Left hindlimb (tissue), 1 donor: ENCODE results near the gene F11R.
"Not testable (repeated sequence)": the region's sequence is repeated elsewhere in the genome, so short reads cannot be mapped to it uniquely, and the experiment has no call there.

Experiments used
- DNase-seq: peaks from one replicate; pipeline ENCODE4 v3.0.0-alpha.2; 2018

Gene F11R

GRCh38 chr1:161009602-161010211 is 11.2 kb downstream of the F11R start:
- DNase-seq, result no peak

DNA sequence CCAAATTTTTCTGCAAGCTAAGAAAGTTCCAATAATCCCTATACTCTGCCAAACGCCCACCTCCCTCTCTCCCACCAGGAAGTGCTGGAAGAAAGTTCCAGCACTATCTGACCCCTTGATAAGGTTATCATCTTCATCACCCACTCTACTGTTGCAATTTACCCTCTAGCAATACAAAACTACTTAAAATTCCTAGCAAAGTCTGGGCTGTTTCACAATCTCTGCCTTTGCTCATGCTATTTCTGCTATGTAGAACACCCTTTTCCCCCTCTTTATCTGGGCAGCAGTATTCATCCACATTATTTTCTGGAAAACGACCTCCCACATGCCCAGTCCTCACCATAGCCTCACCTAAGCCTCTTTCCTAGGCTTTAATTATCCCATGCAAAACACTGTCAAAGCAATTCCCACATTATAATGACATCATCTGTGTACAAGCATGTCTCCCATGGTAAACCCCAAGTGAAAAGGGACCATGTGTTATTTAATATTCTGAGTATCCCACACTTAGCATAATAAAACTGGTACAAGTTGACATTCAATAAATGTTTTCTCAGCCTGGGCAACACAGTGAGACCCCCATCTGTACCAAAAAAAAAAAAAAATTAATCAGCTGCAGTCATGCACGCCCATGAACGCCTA is 12.0 kb downstream of the F11R start:
- no peak for DNase-seq

- DNase-seq, result no peak
Measured at GRCh38 chr1:161007369-161007768, 13.6 kb downstream of the F11R start.

GRCh38 chr1:161006563-161006962 is 14.4 kb downstream of the F11R start:
- no peak for DNase-seq

DNA sequence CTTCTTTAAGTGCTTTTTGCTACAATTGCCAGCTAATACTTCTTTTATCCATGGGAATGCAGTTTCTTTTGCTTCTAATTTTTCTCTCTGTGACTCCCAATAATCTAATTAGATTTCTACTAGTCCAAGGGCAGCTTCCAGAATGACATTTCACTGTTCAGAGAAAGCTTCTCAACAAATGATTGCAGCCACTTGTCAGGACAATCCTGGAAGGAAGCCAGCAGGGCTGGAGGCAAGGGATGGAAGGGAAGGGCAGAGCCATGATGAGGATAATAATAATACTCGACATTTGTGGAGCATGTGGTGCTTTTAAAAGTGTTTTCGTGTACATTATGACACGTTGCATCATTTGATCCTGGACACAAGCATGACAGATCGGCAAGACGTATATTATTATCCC is 19.4 kb downstream of the F11R start:
- DNase-seq, result no peak

- no peak for DNase-seq
Measured at GRCh38 chr1:161000736-161001480, 20.0 kb downstream of the F11R start.

- DNase-seq, result no peak
Measured at GRCh38 chr1:160999376-160999775, 21.6 kb downstream of the F11R start.

GRCh38 chr1:160997323-160998038 is 23.5 kb downstream of the F11R start:
- no peak for DNase-seq

- no peak for DNase-seq
Measured at GRCh38 chr1:160996178-160996577, 24.8 kb downstream of the F11R start.

- DNase-seq, result no peak
Measured at GRCh38 chr1:160993544-160994193, 27.3 kb downstream of the F11R start.

DNA sequence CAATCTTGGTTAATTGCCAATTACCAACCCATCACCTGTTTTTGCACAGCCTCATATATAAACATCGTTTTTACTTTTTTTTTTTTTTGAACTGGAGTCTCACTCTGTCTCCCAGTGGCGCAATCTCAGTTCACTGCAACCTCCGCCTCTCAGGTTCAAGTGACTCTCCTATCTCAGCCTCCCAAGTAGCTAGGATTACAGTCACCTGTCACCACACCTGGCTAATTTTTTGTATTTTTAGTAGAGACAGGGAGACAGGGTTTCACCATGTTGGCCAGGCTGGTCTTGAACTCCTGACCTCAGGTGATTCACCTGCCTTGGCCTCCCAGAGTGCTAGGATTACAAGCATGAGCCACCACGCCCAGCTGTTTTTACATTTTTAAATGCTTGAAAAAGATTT is 28.9 kb downstream of the F11R start:
- DNase-seq, result not testable (repeated sequence)

GRCh38 chr1:160987359-160988050 is 33.4 kb downstream of the F11R start:
- DNase-seq, result no peak

- no peak for DNase-seq
Measured at GRCh38 chr1:160985723-160986122, 35.2 kb downstream of the F11R start.

DNA sequence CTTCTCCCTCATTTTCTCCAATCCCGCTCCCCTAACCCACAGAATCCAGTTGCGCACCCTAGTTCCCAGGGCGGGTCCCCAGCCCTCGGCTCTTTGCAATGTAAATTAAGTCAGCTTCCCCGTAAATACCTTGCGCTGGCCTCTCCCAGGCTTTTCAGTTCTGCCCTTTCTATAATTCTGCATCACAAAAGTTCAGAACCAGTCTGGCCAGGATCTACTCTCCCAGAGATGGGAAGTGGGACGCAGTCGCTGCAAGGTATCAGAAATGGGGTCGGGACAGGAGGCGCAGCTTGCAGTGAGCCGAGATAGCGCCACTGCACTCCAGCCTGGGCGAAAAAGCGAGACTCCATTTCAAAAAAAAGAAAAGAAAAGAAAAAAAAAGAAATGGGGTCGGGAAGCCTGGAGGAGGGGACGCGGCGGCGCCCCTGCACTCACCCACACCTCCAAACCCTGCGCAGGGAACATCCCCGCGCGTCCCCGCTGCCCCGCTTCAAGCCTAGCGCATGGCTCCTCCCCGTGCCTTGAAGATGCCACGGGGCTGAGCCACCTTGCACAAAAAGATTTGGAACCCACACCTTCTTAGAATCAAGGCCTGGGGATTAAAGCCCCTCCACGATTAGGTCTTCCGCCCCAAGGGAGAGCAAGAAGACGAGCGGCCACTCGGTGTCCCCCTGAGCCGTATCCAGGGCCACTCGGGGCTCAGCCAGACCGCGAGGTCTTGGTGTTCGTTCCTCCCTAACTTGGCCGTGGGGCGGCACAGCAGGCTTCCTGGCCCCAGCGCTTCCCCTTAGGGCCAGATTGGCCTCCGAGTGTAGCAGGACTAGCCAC is 39.2 kb downstream of the F11R start:
- no peak for DNase-seq

DNA sequence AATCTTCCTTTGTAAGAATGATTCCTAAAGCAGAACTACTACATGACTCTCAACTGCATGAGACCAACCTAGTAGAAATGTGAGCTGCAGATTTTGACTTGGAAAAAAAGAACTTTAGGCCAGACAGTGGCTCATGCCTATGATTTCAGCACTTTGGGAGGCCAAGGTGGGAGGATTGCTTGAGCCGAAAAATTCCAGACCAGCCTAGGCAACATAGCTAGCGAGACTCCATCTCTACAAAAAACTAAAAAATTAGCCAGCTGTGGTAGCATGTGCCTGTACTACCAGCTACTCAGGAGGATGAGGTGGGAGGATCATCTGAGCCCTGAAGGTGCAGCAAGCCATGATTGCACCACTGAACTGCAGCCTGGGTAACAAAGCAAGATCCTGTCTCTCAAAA is 41.7 kb downstream of the F11R start:
- no peak for DNase-seq

GRCh38 chr1:160978510-160978927 is 42.4 kb downstream of the F11R start:
- DNase-seq, result no peak

GRCh38 chr1:160975026-160975425 is 45.9 kb downstream of the F11R start:
- DNase-seq, result no peak

GRCh38 chr1:160973491-160973890 is 47.5 kb downstream of the F11R start:
- no peak for DNase-seq

DNA sequence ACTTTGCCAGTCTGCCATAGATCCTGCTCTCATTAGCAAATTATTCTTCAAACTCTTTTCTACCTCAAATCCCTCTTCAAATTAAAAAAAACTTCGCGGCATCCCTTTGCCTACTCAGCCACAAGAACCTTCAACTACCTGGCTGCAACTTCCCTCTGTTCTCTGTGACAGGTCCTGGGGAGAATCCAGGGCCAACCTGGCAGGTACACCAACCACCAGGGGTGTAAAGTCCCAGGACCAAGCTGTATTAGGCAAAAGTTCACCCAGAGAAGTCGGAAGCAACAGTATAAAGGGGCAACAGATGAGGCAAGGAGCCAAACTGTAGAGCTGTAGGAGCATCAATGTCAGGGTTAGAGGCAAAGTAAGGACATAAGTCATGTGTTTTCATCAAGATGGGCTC is 48.0 kb downstream of the F11R start:
- DNase-seq, result no peak

- DNase-seq, result no peak
Measured at GRCh38 chr1:160971618-160972056, 49.3 kb downstream of the F11R start.

GRCh38 chr1:160963521-160963920 is 57.4 kb downstream of the F11R start:
- DNase-seq, result no peak
